ENCODE measurements around the gene RUSC2.
"Not testable (repeated sequence)": the region's sequence is repeated elsewhere in the genome, so short reads cannot be mapped to it uniquely, and the experiment has no call there.

The RUSC2 gene

GRCh38 chr9:35526087-35526801, 36.3 kb downstream of the RUSC2 start:
- H3K36me3 ChIP-seq: no peaks in the 10 kb centered on the region
- no peak for TF ChIP-seq CTCF (IDR thresholded peaks at IDR 0.05; ENCODE audit: low read depth, low read length)
- no peak for DNase-seq
- H3K4me3 ChIP-seq (ENCODE audit: low read depth, low read length): no peak overlapping the region
- H3K9me3 ChIP-seq: no peaks in the 10 kb centered on the region
- no peaks in the 10 kb centered on the region for H3K27me3 ChIP-seq
- no peaks in the 10 kb centered on the region for H3K4me1 ChIP-seq

DNA sequence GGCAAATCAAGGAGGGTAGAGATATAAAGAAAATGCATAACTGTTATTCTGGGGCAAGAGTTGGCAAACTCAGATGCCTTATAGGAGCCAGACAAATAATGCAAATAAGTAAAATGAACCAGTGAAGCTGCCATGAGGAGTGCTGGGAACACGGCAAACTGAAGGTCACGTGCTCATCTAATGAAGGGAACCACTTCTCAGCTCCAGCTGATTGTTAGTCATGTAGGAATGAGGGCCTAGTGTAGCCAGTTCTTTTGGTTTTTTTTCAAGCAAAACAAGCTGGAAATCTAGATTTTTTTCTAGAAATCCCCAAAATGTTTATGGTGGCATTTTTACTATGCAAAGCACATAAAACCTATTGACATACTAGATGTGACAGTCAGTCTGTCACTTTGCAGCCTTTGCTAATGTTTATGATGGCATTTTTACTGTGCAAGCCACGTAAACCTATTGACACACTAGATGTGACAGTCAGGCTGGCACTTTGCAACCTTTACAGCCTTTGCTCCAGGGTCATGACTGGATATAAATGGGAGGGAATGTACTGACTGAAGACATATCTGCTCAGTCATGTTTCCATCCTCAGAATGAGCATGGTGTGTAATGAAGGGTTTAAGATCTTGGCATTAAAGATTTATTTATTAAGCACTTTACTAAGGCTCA, 39.4 kb downstream of the RUSC2 start:
- no peak for TF ChIP-seq CTCF (IDR thresholded peaks at IDR 0.05; ENCODE audit: low read depth, low read length)
- H3K4me3 ChIP-seq (ENCODE audit: low read depth, low read length): no peak overlapping the region
- no peak for DNase-seq
- H3K4me1 ChIP-seq: no peaks in the 10 kb centered on the region
- H3K9me3 ChIP-seq: no peaks in the 10 kb centered on the region
- H3K27me3 ChIP-seq: no peaks in the 10 kb centered on the region
- H3K36me3 ChIP-seq: no peaks in the 10 kb centered on the region

GRCh38 chr9:35533398-35533797, 43.5 kb downstream of the RUSC2 start:
- Histone ChIP-seq H3K27me3 (no peaks in the 10 kb centered on the region), H3K4me3 (ENCODE audit: low read depth, low read length) (no peak overlapping the region), H3K36me3 (no peaks in the 10 kb centered on the region), H3K4me1 (peaks cover 6% of the 10 kb centered on the region), H3K9me3 (no peaks in the 10 kb centered on the region)
- no peak for DNase-seq
- TF ChIP-seq CTCF (IDR thresholded peaks at IDR 0.05; ENCODE audit: low read depth, low read length): no peak

DNA sequence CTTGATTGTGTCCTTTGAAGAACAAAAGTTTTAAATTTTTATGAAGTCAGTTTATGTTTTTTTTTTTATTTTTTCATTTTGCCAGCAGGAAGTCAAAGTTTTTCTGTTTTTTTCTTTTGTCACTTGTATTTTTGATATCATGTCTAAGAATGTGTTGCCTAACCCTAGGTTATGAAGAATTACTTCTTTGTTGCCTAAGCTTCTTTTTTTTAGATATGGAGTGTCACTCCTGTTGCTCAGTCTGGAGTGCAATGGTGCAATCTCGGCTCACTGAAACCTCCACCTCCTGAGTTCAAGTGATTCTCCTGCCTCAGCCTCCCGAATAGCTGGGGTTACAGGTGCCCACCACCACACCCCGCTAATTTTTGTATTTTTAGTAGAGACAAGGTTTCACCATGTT, 45.0 kb downstream of the RUSC2 start:
- peaks cover 12% of the 10 kb centered on the region for H3K4me1 ChIP-seq
- H3K9me3 ChIP-seq; H3K27me3 ChIP-seq; H3K4me3 ChIP-seq (ENCODE audit: low read depth, low read length); H3K36me3 ChIP-seq; DNase-seq: not testable (repeated sequence)

- Histone ChIP-seq H3K9me3 (no peaks in the 10 kb centered on the region), H3K36me3 (no peaks in the 10 kb centered on the region), H3K4me1 (peaks cover 12% of the 10 kb centered on the region), H3K4me3 (ENCODE audit: low read depth, low read length) (no peak overlapping the region), H3K27me3 (no peaks in the 10 kb centered on the region)
- DNase-seq: no peak
- TF ChIP-seq CTCF (IDR thresholded peaks at IDR 0.05; ENCODE audit: low read depth, low read length): no peak
Observed at GRCh38 chr9:35537913-35538312, 48.0 kb downstream of the RUSC2 start.

DNA sequence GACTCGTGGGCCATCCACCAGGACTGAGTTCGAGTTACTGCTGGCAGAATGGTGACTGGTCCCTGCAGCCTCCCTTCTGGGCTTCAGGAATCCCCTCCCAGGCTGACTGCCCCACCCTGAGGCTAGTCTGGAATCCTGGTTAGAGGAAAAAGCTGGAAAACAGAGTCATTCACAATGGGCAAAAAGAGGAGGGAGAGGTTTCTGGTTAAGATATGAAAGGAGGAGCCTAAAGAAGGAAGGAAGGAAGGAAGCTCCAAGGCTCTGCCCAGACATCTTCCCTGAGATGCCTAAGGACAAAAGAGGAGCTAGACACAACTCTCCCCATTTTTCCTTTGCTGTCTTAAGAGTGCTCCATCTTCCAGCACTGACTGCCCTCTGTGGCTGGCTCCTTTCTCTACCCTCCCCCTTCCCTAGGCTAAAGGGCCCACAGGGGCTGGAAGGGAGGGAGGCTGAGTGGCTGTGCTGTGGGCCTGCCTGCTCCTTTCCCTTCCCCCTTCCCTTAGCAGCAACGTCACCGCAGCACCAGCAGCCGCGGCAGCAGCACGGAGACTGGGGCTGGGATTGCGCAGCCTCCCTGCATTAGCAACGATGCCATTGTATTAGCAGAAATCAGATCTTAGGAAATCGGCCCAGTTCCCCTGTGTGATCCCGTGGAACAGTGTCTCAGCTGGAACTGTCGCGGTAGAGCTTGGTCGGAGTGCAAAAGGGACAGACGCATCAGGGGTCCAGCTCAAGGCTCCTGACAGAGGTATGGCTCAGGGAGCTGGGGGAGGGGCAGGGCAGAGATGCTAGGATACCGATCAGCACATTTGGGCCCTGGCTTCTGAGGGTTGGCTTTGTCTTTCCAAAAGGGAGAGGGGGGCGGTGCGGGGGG, 48.7 kb downstream of the RUSC2 start:
- Histone ChIP-seq H3K9me3 (no peaks in the 10 kb centered on the region), H3K36me3 (no peaks in the 10 kb centered on the region), H3K27me3 (no peaks in the 10 kb centered on the region), H3K4me3 (ENCODE audit: low read depth, low read length) (peak overlapping the region; percentile 83), H3K4me1 (peaks cover 12% of the 10 kb centered on the region)
- peak; percentile 81 for DNase-seq
- TF ChIP-seq CTCF (IDR thresholded peaks at IDR 0.05; ENCODE audit: low read depth, low read length): no peak
